ENCODE data around the gene FAM78A. TPM values are rescaled to one million over a fixed set of nuclear protein-coding genes. Genes with fewer than 3 reads are reported as not detected.

Gene FAM78A
- total RNA-seq, 2 donors from 2014 or later, result 46.2 to 53.3 TPM

GRCh38 chr9:131280660-131281059, 4.3 kb upstream of the FAM78A start:
- H3K9me3 Mint-ChIP-seq, result no peaks in the 10 kb centered on the region
- H3K27me3 Mint-ChIP-seq, result peaks cover 7 to 12% of the 10 kb centered on the region in 2 donors
- H3K4me1 Mint-ChIP-seq (ENCODE audit: low read depth in 2 of 2), result peaks cover 15 to 27% of the 10 kb centered on the region in 2 donors
- peak overlapping the region in 1 of 2 donors; percentile 23 for H3K27ac Mint-ChIP-seq
- no peak overlapping the region for H3K4me3 Mint-ChIP-seq
- DNase-seq (ENCODE audit: low spot score) (no peak), ATAC-seq (no peak)
- no peaks in the 10 kb centered on the region for H3K36me3 Mint-ChIP-seq

- Mint-ChIP-seq H3K27me3 (peaks cover 7 to 12% of the 10 kb centered on the region in 2 donors), H3K36me3 (no peaks in the 10 kb centered on the region), H3K4me1 (ENCODE audit: low read depth in 2 of 2) (peaks cover 15 to 27% of the 10 kb centered on the region in 2 donors), H3K27ac (no peak overlapping the region), H3K4me3 (no peak overlapping the region), H3K9me3 (no peaks in the 10 kb centered on the region)
- no peak for DNase-seq (ENCODE audit: low spot score)
- no peak for ATAC-seq
Observed at GRCh38 chr9:131279863-131280570, 3.7 kb upstream of the FAM78A start.

GRCh38 chr9:131279196-131279862, 3.0 kb upstream of the FAM78A start:
- no peaks in the 10 kb centered on the region for H3K36me3 Mint-ChIP-seq
- no peaks in the 10 kb centered on the region for H3K9me3 Mint-ChIP-seq
- H3K27ac Mint-ChIP-seq, result peak overlapping the region; percentile 70 to 90
- H3K4me1 Mint-ChIP-seq (ENCODE audit: low read depth in 2 of 2), result peaks cover 15 to 23% of the 10 kb centered on the region in 2 donors
- no peak for ATAC-seq
- no peak for DNase-seq (ENCODE audit: low spot score)
- peak overlapping the region; percentile 87 for H3K4me3 Mint-ChIP-seq
- peaks cover 7 to 12% of the 10 kb centered on the region in 2 donors for H3K27me3 Mint-ChIP-seq

GRCh38 chr9:131278702-131279111, 2.4 kb upstream of the FAM78A start:
- peak overlapping the region; percentile 87 for H3K4me3 Mint-ChIP-seq
- H3K4me1 Mint-ChIP-seq (ENCODE audit: low read depth in 2 of 2), result peaks cover 20 to 26% of the 10 kb centered on the region in 2 donors
- H3K36me3 Mint-ChIP-seq, result no peaks in the 10 kb centered on the region
- peaks cover 7 to 12% of the 10 kb centered on the region in 2 donors for H3K27me3 Mint-ChIP-seq
- H3K9me3 Mint-ChIP-seq, result no peaks in the 10 kb centered on the region
- H3K27ac Mint-ChIP-seq, result peak overlapping the region; percentile 70 to 90
- peak in 1 of 2 donors; percentile 25 for ATAC-seq
- no peak for DNase-seq (ENCODE audit: low spot score)

- H3K4me1 Mint-ChIP-seq (ENCODE audit: low read depth in 2 of 2), result peaks cover 26 to 32% of the 10 kb centered on the region in 2 donors
Observed at GRCh38 chr9:131277910-131278701, 1.8 kb upstream of the FAM78A start.

GRCh38 chr9:131277287-131277909, 1.1 kb upstream of the FAM78A start:
- H3K4me1 Mint-ChIP-seq (ENCODE audit: low read depth in 2 of 2), result peaks cover 28 to 35% of the 10 kb centered on the region in 2 donors
- no peak overlapping the region for H3K4me3 Mint-ChIP-seq
- peak in 1 of 2 donors; percentile 1 for ATAC-seq
- H3K9me3 Mint-ChIP-seq, result no peaks in the 10 kb centered on the region
- peak overlapping the region in 1 of 2 donors; percentile 70 for H3K27ac Mint-ChIP-seq
- DNase-seq (ENCODE audit: low spot score), result no peak
- no peaks in the 10 kb centered on the region for H3K36me3 Mint-ChIP-seq
- peaks cover 7 to 10% of the 10 kb centered on the region in 2 donors for H3K27me3 Mint-ChIP-seq

More at GRCh38 chr9:131277910-131278701, 1.8 kb upstream of the FAM78A start:
- DNase-seq (ENCODE audit: low spot score) (peak; percentile 73), ATAC-seq (peak; percentile 48 to 71)
- H3K9me3 Mint-ChIP-seq, result no peaks in the 10 kb centered on the region
- peak overlapping the region; percentile 70 to 90 for H3K27ac Mint-ChIP-seq
- peak overlapping the region; percentile 87 for H3K4me3 Mint-ChIP-seq
- H3K36me3 Mint-ChIP-seq, result no peaks in the 10 kb centered on the region
- peaks cover 7 to 12% of the 10 kb centered on the region in 2 donors for H3K27me3 Mint-ChIP-seq

GRCh38 chr9:131276891-131277286, 579 bp upstream of the FAM78A start:
- Mint-ChIP-seq H3K9me3 (no peaks in the 10 kb centered on the region), H3K27ac (no peak overlapping the region), H3K4me3 (no peak overlapping the region), H3K36me3 (no peaks in the 10 kb centered on the region), H3K4me1 (ENCODE audit: low read depth in 2 of 2) (peaks cover 28 to 34% of the 10 kb centered on the region in 2 donors), H3K27me3 (peaks cover 2 to 5% of the 10 kb centered on the region in 2 donors)
- ATAC-seq (peak; percentile 48 to 58), DNase-seq (ENCODE audit: low spot score) (no peak)

GRCh38 chr9:131275332-131276093, 797 bp downstream of the FAM78A start:
- H3K4me1 Mint-ChIP-seq (ENCODE audit: low read depth in 2 of 2), result peaks cover 32 to 40% of the 10 kb centered on the region in 2 donors
- H3K36me3 Mint-ChIP-seq, result no peaks in the 10 kb centered on the region
- H3K27ac Mint-ChIP-seq, result peak overlapping the region; percentile 82 to 98
- H3K4me3 Mint-ChIP-seq, result peak overlapping the region; percentile 90
- peak; percentile 13 to 59 for ATAC-seq
- no peaks in the 10 kb centered on the region for H3K9me3 Mint-ChIP-seq
- no peaks in the 10 kb centered on the region for H3K27me3 Mint-ChIP-seq
- DNase-seq (ENCODE audit: low spot score), result peak; percentile 78

GRCh38 chr9:131274674-131275331, 1.5 kb downstream of the FAM78A start:
- Mint-ChIP-seq H3K36me3 (no peaks in the 10 kb centered on the region), H3K4me1 (ENCODE audit: low read depth in 2 of 2) (peaks cover 39 to 45% of the 10 kb centered on the region in 2 donors), H3K4me3 (peak overlapping the region; percentile 90), H3K27me3 (no peaks in the 10 kb centered on the region), H3K9me3 (no peaks in the 10 kb centered on the region), H3K27ac (peak overlapping the region; percentile 82 to 98)
- DNase-seq (ENCODE audit: low spot score) (peak; percentile 76), ATAC-seq (peak; percentile 35 to 55)

GRCh38 chr9:131273856-131274673, 2.2 kb downstream of the FAM78A start:
- peak overlapping the region; percentile 82 to 98 for H3K27ac Mint-ChIP-seq
- no peaks in the 10 kb centered on the region for H3K36me3 Mint-ChIP-seq
- peak in 1 of 2 donors; percentile 2 for ATAC-seq
- no peaks in the 10 kb centered on the region for H3K27me3 Mint-ChIP-seq
- no peaks in the 10 kb centered on the region for H3K9me3 Mint-ChIP-seq
- no peak for DNase-seq (ENCODE audit: low spot score)
- H3K4me3 Mint-ChIP-seq, result peak overlapping the region; percentile 90
- H3K4me1 Mint-ChIP-seq (ENCODE audit: low read depth in 2 of 2), result peaks cover 44 to 48% of the 10 kb centered on the region in 2 donors

- H3K27me3 Mint-ChIP-seq, result no peaks in the 10 kb centered on the region
- peaks cover 45 to 47% of the 10 kb centered on the region in 2 donors for H3K4me1 Mint-ChIP-seq (ENCODE audit: low read depth in 2 of 2)
- H3K9me3 Mint-ChIP-seq, result no peaks in the 10 kb centered on the region
- no peak for ATAC-seq
- H3K4me3 Mint-ChIP-seq, result peak overlapping the region; percentile 90
- DNase-seq (ENCODE audit: low spot score), result no peak
- H3K27ac Mint-ChIP-seq, result peak overlapping the region; percentile 82 to 98
- no peaks in the 10 kb centered on the region for H3K36me3 Mint-ChIP-seq
Observed at GRCh38 chr9:131273146-131273855, 3.0 kb downstream of the FAM78A start.
